ENCODE results near the gene H2BK1.

H2BK1 gene

DNA sequence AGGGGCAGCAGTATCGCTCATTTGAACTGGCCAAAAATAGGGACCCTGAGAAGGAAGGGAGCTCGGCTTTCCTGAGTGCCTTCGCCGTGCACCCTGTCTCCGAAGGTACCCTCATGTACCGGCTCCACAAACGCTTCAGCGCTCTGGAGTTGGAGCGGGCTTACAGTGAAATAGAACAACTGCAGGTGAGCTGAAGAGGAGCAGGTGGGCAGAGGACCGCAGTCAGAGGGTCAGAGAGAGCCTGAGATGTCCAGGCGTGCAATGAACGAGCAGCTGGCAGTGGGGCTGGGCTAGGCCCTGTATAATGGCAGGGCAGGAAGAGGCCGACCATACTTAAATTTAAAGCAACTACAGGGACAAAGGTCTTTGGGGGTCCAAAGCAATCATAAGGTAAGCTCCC is 26.1 kb upstream of the H2BK1 start:
- no peak overlapping the region for H3K27ac ChIP-seq
- TF ChIP-seq ZFX (IDR thresholded peaks at IDR 0.05; ENCODE audit: borderline replicate concordance) = no peak
- TF ChIP-seq, protein P1, sequence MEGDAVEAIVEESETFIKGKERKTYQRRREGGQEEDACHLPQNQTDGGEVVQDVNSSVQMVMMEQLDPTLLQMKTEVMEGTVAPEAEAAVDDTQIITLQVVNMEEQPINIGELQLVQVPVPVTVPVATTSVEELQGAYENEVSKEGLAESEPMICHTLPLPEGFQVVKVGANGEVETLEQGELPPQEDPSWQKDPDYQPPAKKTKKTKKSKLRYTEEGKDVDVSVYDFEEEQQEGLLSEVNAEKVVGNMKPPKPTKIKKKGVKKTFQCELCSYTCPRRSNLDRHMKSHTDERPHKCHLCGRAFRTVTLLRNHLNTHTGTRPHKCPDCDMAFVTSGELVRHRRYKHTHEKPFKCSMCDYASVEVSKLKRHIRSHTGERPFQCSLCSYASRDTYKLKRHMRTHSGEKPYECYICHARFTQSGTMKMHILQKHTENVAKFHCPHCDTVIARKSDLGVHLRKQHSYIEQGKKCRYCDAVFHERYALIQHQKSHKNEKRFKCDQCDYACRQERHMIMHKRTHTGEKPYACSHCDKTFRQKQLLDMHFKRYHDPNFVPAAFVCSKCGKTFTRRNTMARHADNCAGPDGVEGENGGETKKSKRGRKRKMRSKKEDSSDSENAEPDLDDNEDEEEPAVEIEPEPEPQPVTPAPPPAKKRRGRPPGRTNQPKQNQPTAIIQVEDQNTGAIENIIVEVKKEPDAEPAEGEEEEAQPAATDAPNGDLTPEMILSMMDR (IDR thresholded peaks at IDR 0.05) = no peak

DNA sequence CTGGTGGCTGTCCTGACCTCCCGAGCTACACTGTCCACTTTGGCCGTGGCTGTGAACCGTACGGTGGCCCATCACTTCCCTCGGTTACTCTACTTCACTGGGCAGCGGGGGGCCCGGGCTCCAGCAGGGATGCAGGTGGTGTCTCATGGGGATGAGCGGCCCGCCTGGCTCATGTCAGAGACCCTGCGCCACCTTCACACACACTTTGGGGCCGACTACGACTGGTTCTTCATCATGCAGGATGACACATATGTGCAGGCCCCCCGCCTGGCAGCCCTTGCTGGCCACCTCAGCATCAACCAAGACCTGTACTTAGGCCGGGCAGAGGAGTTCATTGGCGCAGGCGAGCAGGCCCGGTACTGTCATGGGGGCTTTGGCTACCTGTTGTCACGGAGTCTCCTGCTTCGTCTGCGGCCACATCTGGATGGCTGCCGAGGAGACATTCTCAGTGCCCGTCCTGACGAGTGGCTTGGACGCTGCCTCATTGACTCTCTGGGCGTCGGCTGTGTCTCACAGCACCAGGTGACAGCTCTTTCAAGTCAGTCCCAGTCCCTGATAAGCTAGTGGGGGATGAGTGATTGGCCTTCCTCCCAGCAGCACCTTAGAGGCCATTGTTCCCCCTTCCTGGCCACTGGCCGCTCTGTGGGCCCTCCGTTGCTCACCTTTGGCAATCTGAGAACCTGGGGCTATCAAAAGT is 25.0 kb upstream of the H2BK1 start:
- H3K27ac ChIP-seq = no peak overlapping the region
- TF ChIP-seq, protein P1 (IDR thresholded peaks at IDR 0.05) = no peak
- TF ChIP-seq ZFX (IDR thresholded peaks at IDR 0.05; ENCODE audit: borderline replicate concordance) = no peak

DNA sequence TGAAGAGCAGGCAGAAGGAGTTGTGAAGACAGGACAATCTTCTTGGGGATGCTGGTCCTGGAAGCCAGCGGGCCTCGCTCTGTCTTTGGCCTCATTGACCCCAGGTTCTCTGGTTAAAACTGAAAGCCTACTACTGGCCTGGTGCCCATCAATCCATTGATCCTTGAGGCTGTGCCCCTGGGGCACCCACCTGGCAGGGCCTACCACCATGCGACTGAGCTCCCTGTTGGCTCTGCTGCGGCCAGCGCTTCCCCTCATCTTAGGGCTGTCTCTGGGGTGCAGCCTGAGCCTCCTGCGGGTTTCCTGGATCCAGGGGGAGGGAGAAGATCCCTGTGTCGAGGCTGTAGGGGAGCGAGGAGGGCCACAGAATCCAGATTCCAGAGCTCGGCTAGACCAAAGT is 23.5 kb upstream of the H2BK1 start:
- peak overlapping the region; percentile 70 for H3K27ac ChIP-seq

DNA sequence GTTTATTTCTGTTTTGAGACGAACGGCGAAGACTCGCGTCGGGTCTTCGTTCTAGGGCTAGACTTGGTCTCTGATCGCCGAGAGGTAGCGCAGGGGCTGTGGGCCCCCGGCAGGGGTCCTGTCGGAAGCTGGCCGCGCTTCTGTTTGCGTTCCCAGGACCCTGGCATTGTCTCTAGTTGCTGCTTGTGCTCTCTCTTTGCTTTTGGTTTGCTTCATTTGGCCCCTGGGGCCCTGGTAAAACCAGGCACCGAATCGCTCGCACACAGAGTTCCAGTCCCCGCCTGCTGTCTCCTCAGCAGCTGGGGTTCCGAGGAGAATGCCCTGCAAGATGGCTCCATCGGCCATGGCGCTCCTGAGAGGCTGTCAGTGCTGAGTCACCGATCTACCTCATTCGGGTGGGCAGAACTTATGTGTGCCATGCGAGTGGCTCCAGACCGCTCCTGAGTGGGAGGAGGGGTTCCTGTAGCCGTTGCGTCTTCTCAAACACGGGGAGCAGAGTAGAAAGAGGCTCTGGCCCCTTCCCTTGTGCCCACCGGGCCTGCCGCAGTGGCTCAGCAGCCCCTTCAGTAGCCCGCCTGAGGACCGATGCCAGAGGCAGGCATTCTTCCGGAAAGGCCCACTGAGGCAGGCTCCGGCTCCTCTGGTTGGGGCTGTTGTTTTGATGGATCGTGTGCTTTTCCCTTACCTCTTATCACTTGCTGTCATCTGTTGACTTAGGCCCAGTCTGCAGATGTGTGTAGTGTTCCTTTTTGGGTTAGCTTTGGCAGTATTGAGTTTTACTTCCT is 22.8 kb upstream of the H2BK1 start:
- no peak for TF ChIP-seq ZFX (IDR thresholded peaks at IDR 0.05; ENCODE audit: borderline replicate concordance)
- TF ChIP-seq, protein P1 (IDR thresholded peaks at IDR 0.05) = no peak
- peak overlapping the region; percentile 70 for H3K27ac ChIP-seq

More for the DNA sequence above, 23.5 kb upstream of the H2BK1 start:
- TF ChIP-seq, protein P1 (IDR thresholded peaks at IDR 0.05) = no peak
- TF ChIP-seq ZFX (IDR thresholded peaks at IDR 0.05; ENCODE audit: borderline replicate concordance) = no peak

DNA sequence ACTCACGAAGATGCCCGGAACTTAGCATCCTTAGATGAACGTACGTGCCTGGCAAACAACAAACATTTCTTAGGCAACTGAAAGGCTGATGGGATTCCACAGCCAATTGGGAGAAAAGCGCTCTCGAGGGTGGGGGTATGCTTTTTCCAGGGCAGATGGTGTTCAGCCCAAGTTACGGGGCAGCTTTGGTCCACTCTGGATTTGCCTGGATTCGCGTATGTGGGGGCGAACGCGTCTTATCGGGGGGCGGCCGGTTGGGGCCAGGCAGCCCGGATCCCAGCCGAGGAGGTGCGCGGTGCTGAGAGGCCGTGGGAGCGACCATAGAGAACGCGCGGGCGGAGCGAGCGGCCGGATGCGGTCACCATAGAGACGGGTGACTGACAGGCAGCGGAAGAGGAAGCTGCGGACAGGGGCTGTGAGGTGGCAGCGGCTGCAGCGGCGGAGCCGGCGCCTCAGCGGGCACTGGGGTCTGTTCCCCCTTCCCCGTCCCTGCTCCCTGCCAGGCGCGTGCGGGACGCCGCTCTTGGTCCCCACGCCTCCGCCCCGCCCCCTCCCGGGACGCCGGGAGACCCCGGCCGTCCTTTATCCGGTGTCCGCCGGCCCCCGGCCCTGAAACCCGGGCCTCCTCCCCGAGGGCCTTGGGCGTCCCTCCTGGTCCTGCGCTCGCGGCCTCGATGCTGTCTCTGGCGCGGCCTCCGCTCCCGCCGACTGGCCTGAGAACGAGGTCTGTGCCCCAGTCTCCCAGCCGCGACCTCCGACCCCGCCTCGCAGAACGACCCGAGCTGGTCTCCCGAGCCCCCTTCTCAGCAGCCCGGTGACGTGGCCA is 22.0 kb upstream of the H2BK1 start, which contains the start of gene CHPF2:
TSS of gene CHPF2 (plus strand) at position 393 of the 826 bp plus-strand sequence. CDS start 1,529 bp downstream, outside the sequence.
- TF ChIP-seq ZFX (IDR thresholded peaks at IDR 0.05; ENCODE audit: borderline replicate concordance) = no peak
- TF ChIP-seq, protein P1 (IDR thresholded peaks at IDR 0.05) = no peak
- peak within 1 kb of the TSS; percentile 70 for H3K27ac ChIP-seq

DNA sequence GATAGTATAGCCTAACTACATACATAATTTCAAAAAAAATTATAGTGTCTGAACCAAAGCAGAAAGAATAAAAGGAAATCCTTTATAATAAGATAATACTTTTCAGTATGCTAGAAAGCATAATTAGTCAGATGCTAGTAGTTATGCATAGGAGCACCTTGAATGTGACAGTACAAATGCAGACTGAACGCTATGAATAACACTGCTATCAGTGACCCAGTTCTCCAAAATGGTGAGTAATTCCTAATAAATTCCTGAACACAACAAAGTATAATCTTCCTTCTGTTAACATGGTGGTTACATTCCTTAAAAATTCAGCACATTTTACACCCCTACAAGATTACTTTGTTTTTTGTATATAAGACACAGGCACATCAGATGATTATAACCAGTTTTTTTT is 20.8 kb upstream of the H2BK1 start:
- H3K27ac ChIP-seq = no peak overlapping the region
- TF ChIP-seq, protein P1 (IDR thresholded peaks at IDR 0.05) = no peak
- no peak for TF ChIP-seq ZFX (IDR thresholded peaks at IDR 0.05; ENCODE audit: borderline replicate concordance)

All from 22Rv1 (cell line).